GM18502 (cell line): ENCODE results near the gene ZBTB7C.

ENCODE experiments used
- ATAC-seq: cut with Tn5 transposase; IDR thresholded peaks from one replicate; pipeline ENCODE4 v1.9.1; 2021; ENCODE audit warnings: mild to moderate bottlenecking; ENCODE audit not compliant: unreplicated experiment, poor library complexity

The ZBTB7C gene

DNA sequence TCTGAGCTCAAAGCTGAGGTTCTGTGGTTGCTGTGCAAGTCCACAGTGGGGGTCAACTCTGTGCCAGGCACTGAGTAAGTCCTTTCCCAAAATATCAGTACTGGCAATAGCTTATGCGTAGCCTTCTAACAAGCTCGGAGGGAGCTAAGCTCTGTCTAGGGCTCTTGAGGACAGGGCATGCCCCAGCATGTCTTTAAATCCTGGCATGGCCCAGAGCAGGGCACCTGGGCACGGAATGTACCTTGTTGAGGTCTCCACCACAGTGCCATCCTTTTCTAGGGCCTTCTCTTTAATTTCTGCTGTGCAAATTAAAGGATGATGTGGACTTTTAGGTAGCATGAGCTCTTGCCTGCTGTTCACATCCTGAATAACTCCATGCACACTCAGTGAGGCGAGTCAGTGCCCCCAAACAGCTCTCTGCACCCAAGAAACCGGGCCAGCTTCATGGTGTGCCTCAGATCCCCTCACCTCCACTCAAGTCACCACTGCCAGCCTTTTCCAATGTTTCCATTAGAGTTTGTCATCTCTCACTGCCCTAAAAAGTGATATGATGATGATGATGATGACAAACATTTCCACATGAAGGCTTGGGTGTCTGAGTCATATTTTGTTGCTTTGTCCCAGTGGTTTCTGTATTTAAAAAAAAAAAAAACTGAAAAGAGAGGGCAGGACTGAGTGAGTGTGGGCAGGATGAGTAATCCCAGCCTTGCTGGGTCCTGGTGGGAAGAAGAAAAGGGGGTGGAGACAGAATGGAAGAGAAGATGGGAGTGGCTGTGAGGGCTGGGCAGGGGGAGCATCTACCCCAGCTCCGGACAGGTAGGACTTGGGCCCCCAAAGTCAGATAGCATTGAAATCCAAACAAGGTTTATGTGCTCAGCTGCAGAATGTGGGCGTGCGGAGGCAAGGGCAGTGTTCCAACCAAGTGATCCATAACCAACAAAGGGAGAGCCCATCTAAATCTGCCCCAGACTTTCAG, 78.9 kb downstream of the ZBTB7C start:
- ATAC-seq = no peak

DNA sequence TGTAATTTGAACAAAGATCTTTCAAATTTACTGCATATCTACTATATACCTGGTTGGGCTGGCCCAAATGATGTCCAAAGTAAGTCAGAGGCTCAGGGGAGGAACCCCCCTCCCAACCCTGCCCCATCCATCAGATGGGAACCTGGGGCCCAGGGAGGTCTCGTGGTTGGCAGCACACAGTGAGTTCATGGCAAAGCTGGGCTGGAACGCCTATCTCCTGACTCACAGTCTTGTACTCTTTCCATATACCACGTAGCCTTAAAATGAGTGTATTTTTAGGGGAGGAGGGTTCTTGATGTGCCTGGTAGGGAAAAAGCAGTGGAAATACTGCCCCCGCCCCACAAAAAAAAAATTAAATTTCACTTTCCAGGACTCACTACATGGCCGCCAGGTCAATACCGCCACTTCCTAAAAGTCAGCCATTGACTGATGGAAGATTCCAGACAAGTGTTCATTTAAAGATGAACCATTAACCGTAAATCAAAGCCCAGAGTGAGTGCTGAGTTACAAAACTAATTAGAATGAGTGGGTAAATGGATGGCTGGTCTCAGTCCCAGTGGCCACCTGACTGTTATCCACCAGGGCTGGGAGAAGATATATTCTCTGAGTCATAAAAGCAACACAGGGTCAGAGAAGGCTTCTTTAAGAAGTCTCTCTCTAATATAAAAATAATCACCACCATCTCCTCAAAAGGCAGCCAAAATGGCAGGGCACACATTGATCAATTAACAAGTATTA, 80.5 kb downstream of the ZBTB7C start:
- no peak for ATAC-seq

DNA sequence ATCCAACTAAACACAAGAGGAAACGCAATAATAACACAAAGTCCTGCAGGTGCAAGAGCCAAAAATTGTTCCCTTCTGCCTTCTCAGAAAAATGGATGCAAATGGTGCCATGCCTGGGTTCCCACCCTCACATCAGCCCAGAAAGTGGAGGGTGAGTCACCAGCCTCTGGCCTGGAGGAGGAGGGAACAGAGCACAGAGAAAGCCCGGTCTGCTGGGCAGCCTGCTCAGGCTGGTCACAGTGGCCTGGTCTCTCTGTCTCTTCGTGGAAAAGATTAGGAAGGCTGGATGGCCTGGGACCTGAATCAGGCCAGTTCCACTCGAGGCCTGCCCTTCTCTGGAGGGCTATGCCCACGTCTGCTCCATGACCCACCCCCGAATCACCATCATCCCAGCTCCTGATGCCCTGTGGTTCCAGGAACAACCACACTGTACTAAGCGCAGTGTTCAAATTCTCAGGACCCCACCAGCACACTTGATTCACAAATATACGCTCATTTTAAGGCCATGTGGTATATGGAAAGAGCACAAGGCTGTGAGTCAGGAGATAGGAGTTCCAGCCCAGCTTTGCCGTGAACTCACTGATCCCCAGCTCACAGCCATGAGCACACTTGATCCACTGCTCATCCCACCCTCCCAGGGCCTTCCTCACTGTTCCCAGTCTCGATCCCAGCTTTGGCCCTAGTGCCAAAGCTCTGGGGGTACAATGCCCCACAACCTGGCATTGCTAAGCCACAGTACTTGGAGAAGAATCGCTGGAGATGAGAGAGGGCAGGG, 82.1 kb downstream of the ZBTB7C start:
- no peak for ATAC-seq

DNA sequence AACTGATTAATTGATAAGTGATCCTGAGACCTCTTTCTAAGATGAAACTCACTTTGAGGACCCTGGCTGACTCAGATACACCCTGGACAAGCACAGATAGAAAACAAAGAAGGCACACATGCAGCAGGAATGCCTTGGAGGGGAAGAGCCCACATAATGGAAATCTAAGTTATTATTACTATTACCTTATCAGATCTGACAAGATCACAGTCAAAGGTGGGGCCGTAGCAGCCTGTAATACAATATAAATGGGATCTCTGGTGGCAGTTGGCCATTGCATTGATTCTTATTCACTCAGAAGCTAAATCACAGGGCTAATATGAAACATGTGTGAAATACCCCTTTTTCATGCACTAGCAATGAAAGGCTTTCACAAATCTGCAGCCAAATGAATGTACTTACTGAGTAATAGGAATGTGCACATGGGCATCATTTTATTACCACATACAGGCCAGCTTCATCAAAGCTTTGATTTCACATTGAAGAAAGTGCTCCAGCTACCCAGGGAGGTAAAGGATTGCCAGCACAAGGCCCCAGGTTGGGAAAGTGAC, 84.0 kb downstream of the ZBTB7C start:
- ATAC-seq = no peak

DNA sequence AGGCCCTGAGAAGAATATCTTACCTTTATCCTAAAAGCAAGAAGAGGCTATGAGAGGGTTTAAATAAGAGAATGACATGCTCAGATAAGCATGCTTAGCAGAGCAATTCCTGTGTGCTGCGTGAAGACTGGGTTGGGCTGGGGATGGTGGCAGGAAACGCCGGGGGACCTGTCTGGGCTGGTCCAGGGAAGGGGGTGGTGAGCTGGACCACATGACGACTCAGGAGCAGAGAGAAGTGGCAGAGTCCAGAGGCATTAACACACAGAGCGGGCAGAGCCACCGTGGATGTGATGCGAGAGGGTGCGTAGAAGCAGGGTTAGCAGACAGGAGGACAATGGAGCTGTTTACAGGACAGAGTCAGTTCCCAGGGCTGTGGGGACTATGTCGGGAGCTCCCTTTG, 84.5 kb downstream of the ZBTB7C start:
- ATAC-seq = no peak

DNA sequence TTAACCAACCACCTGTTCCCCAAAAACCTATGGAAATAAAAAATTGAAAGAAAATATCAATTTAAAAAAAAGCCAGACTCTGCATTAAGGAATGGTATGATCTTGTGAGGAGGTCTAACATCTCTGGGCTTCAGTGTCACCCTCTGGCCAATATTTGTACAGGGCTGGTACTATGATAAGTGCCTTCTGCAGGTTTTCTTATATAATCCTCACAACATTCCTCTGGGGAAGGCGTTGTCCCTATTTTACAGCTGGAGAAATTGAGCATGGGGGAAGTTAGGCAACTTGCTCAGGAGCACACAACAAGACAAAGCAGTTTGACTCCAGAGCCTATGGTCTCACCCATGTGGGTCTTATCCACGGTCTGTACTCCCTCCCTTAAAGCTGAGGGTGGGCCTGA, 86.0 kb downstream of the ZBTB7C start:
- ATAC-seq = no peak

DNA sequence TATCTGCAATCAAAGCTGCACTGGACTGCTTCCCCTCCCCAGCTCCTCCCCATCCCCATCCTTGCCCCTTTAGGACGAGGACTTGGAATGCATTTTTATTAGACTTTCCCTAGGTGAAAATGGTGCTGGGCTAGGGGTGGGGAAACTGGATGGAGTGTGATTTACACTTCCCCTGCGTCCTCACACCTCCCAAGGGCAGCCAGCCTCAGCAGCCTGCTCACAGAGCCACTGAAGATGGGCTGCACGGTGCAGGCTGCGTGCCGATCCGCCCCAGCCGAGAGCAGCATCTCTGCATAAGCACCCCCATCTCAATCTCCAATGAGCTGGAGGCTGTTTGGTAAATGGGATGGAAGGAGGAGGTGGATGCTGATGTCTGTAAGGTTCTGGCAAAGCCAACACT, 87.6 kb downstream of the ZBTB7C start:
- no peak for ATAC-seq

DNA sequence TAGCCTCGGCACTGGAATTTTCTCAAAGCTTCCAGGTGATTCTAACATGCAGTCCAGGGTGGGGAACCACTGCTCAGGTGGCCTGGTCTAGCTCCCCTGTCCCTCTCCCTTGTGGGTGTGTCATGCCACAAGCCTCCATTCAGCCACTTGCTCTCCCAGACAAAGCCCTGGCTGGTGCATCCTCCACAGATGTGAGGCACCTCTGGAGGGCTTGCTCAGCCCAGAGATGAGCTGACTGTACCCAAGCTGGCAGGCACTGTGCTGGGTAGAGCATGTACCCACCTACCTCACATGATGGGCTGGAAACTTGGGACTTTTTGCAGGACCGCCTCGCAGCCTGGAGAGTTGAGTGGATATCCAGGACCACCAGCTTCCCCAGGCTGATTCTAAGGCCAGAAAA, 88.1 kb downstream of the ZBTB7C start:
- no peak for ATAC-seq

DNA sequence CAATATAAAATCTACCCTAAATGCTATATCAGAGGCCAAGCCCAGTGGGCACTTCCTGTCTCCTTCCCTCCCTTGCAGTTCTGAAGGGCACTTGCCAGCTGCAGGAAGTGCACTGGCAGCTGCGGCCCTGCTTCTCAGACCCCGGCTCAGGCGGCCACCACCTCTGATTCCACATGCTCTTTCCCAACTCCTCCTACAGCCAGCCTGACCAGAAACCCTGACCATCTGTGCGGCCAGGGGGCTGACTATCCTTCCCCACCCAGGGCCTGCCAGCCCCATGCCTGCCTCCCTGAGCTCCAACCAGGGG, 88.6 kb downstream of the ZBTB7C start:
- no peak for ATAC-seq

DNA sequence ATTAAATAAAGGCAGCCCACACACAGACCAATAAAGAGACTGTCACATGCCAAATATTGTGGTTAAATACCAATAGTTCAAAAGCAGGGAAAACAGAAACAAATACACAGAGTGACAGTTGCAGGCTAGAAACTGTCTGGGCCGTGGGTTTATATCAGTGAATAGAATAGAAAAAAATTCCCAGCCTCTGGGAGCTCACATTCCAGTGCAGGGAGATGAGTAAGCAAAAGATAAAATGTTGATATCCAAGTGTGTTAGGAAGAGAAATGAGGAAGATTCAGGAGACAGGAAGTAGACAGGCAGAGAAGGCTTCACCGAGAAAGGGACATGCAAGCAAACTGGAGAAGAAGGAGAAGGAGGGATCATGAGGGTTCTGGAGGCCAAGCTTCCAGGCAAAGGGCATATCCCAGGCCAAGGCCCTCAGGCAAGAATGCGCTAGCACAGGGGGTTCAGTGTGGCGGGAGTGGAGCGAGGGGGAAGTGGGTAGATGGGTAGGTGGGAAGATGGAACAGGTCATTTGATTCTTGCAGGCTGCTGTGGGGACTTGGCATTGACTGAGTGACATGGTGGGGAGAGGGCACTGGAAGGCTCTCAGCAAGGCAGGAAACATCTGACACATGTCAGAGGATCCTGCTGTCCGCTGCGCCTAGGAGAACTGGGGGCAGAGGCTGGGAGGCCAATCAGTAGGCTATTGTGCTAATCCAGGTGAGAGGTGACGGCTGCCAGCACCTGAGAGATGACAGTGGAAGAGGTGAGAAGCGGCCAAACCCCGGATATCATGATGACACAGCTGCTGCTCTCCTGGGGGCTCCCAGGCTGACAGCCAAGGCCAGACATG, 89.2 kb downstream of the ZBTB7C start:
- ATAC-seq = no peak

DNA sequence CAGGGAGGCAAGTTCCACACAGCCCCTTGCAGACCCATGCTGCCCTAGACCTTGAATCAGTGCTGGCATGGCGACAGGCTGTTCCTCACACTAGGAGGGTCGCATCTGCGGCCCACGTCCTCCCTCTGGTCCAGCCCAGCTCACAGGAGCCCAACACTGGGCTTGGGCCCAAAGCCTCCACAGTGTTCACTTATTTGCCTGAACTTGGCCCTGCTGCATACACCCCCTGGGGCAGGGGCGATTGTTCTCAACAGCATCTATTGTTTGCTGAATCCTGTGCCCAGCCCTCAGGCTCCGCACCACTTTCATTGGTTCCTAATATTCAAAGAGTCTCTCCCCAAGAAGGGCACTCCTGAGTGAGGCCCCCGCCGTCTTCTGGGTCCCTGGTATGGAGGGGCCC, 90.7 kb downstream of the ZBTB7C start:
- ATAC-seq = no peak

DNA sequence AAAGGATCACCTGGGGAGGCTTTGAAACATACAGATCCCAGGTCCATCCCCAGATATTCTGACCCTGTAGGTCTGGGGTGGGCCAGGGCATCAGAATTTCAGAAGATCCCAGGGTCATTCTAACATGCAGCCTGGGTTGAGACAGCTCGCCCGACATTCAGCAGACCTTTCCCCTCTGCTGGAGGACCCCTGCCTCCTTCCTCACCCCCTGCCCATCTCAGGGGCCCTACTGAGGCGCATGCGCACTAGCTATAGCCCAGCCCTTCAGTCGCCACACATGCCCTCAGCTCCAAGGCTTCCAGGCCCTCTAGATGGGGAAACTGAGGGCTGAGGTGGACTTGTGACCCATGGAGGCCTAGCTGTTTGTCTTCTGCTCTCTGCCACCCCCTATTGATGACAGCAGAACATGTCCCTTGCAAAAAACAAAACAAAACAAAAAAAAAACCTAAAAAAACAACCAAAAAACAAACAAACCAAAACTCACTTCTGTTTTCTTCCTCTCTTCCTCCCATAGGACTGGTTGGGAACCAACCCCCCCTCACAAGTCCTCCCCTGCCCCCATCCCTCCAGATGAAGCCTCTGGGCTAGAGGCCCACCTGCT, 91.3 kb downstream of the ZBTB7C start:
- no peak for ATAC-seq

DNA sequence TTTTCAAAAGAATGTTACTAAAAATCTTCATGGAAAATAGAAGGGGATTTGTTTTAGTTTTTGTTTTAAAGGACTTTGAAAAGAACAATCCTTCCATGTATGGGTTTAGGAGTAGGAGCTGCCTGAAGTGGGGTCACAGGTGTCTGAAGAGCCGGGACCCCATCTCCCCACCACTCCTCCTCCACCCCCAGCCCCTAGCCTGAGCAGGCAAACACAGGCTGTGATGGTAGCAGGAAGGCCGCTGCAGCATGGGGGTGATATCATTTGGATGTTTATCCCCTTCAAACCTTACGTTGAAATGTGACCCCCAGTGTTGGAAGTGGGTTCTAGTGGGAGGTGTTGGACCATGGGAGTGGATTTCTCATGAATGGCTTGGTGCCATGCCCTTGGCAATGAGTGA, 93.0 kb downstream of the ZBTB7C start:
- no peak for ATAC-seq

DNA sequence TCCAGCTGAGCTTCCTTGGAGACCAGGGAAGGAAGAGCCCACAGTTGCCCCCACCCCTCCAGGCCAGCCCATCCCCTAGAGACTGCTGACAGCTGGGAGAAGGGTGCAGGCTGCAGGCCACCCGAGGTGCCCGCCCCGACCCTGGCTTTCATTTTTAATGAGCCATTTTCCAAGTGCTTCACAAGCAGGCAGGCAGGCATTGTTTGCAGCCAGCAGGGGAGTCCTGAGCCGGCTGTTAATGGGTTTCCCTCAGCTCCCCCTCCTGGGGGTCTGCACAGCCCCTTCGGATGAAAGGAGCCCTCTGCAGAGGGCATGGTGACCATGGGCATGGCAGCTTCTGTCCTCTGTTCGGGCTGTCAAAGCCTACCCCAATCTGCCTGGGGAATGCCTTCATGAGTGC, 94.5 kb downstream of the ZBTB7C start:
- ATAC-seq = no peak

DNA sequence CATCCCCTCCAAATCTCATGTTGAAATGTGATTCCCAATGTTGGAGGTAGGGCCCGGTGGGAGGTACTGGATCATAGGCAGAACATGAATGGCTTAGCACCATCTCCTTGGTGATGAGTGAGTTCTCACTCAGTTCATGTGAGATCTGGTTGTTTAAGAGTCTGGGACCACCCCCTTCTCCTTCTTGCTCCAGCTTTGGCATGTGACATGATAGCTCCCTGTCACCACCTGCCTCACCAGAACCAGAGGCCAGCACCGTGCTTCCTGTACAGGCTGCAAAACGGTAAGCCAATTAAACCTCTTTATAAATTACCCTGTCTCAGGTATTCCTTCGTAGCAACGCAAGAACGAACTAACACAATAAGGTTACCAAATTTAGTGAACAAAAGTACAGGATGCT, 95.4 kb downstream of the ZBTB7C start:
- ATAC-seq = no peak

DNA sequence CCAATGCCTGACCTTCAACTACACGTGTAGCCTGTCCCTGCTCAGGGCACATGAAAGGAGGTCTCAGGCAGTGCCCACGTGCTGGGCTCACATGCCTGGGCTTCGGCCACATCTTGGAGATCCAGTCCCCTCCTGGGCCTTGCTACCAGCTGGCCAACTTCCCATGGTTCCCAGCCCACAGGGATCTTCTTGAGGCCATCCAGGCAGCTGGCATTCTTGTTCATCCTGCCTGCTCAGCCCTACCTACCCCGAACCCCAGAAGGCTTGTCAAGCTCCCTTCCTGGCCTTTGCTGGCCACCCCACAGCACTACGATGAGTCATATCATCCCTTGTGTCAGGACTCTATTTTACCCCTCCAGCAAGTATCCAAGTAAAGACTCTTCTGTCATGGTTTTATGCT, 97.1 kb downstream of the ZBTB7C start:
- no peak for ATAC-seq

DNA sequence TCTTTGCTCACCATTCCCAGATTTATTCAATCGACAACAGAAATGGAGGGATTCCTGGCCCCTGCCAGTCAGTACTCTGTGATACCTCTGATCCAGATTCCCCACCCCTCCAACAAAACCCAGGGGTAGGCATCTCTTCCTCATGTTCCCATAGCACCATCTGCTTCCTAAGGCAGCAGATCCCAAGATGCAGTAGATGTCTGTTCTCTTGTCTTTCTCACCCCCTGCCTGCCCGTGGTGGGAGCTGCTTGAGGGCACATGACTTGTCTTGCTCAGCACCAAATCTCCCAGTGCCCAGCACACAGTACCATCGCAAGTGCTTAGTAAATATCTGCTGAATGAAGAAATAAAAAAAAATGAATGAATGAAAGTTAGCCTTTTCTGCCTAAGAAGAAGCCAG, 98.2 kb downstream of the ZBTB7C start:
- no peak for ATAC-seq

DNA sequence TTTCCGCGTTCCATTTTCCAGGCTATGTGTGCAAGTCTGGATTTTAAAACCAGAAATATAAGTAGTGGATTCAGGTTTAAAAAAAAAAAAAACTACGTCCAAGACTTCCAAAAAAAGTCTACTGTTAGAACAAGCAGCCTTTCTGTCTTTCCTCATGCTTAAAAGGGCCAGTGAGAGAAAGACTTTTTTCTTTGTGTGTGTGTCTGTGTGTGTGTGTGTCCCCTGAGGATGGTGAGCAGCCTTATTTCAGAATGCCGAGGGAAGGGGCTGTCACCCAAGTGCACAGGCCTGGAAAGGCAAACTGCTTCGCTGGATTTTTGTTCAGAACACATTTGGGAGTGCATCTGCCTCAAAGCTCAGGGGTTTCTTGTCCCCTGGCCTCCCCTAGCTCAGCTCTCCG, 98.8 kb downstream of the ZBTB7C start:
- no peak for ATAC-seq

DNA sequence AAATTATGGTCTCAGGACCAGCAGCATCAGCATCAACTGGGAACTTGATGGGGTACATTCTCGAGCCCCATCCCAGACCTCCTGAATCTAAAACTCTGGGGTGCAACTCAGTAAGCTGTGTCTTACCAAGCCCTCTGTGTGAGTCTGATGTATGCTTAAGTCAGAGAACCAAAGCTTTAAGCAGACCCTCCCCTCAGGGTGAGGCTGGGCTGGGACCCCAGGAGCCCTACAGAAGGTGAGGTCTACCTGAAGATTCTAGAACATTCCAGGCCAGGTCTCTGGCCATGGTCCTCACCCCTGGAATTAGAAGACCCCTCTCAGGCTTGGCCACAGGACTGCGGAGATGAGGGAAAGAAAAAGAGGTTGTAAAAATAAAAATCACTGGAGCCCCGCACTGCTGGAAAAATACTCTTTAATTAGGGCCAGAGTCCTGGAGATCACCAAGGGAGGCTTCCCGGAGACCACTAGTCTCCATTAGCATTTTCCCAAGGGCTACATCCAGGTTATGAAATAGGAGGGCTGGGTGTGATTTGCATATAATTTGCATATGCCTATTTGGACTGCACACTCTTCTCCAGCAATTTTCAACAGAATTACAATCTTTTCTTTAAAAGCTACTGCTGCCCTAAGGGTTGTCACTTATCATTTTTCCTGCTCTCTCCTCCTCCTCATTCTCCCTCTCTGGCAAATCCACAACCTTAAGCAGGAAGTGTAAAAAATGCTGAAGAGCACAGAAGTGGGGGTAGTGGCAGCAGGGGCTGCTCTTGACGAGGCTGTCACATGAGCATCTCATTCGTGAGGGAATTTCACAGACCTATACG, 100.2 kb downstream of the ZBTB7C start:
- ATAC-seq = no peak
